Heart left ventricle (tissue), 13 donors: ENCODE results near the gene AP1M2.

ENCODE experiments used
- POLR2A ChIP-seq, 2 donors: fragments of 450-650 bp; IDR thresholded peaks; one replicate each; pipeline ENCODE4 v1.6.1; 2017; ENCODE audit warnings: antibody characterized with exemption in 2 of 2, mild to moderate bottlenecking in 2 of 2, moderate library complexity in 2 of 2
- TF ChIP-seq, protein P1 (sequence below), 12 donors: fragments of 200-600 bp; sonication (generic) in 4 of 12; IDR thresholded peaks; one replicate each; pipeline versions ENCODE4 v1.5.0 to v1.8.0; 2018 to 2022; ENCODE audit warnings: antibody characterized with exemption in 12 of 12, mild to moderate bottlenecking in 5 of 12
- donor health status: ischemic (EF 13 %, LVEDD 7.1; RV severe dilation, severe dysfunction).
- donor health status: DM: no; HTN: yes; CAD: no.
- donor health status: DM: no; HTN: no; CAD: no.
- donor health status: ischemic (EF 25% LVEDD 6.9; RV normal size, moderate dysfunction).
- donor health status: ischemic (EF 25% LVEDD 5.7; RV mildly dilated, moderate dysfunction).
- donor health status: ischemic (EF 35%, LVEDD 5.7; RV mildly dilated, moderate dysfunction).
- donor health status: nonischemic (EF 11% LVEDD 7.7; RV severe dilation, severe dysfunction).
- donor health status: DM: yes; HTN: yes; CAD: no.
- donor health status: PGD.
- donor health status: ischemic (EF 29% LVEDD 5.4; RV normal size, mild dysfunction).
- donor health status: nonischemic (EF 23%, LVEDD 6.1; RV moderate dilation, normal function).

DNA sequence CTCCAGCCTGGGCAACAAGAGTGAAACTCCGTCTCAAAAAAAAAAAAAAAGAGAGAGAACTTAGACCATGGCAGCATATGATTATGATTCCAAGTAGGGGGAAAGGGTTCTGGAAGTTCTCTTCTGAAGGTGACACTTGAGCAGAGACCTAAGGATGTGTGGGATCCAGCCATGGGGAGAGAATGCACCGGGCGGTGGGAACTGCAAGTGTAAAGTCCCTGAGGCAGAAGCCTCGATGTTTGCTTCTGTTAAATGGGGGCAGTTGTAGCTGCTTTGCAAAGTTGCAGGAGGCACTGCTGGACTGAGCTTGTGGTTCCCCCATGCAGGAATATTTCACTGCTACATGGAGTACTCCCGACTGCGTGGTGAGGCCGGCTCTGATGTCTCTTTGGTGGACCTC lies 47.3 kb upstream of the AP1M2 start:
- TF ChIP-seq, protein P1, sequence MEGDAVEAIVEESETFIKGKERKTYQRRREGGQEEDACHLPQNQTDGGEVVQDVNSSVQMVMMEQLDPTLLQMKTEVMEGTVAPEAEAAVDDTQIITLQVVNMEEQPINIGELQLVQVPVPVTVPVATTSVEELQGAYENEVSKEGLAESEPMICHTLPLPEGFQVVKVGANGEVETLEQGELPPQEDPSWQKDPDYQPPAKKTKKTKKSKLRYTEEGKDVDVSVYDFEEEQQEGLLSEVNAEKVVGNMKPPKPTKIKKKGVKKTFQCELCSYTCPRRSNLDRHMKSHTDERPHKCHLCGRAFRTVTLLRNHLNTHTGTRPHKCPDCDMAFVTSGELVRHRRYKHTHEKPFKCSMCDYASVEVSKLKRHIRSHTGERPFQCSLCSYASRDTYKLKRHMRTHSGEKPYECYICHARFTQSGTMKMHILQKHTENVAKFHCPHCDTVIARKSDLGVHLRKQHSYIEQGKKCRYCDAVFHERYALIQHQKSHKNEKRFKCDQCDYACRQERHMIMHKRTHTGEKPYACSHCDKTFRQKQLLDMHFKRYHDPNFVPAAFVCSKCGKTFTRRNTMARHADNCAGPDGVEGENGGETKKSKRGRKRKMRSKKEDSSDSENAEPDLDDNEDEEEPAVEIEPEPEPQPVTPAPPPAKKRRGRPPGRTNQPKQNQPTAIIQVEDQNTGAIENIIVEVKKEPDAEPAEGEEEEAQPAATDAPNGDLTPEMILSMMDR (IDR thresholded peaks at IDR 0.05): no peak
- no peak for TF ChIP-seq POLR2A (IDR thresholded peaks at IDR 0.05)
